ENCODE data around the gene ELK3.
A peak's percentile ranks its signal among the peaks of the same experiment; 100 is the strongest.

The ELK3 gene

GRCh38 chr12:96213869-96214268 lies 19.7 kb downstream of the ELK3 start:
- DNase-seq, result no peak

- no peak for DNase-seq
Measured at GRCh38 chr12:96215919-96216273, 21.7 kb downstream of the ELK3 start.

- DNase-seq, result no peak
Measured at GRCh38 chr12:96218989-96219678, 25.0 kb downstream of the ELK3 start.

- no peak for DNase-seq
Measured at GRCh38 chr12:96219700-96220206, 25.6 kb downstream of the ELK3 start.

- DNase-seq, result no peak
Measured at GRCh38 chr12:96220902-96221301, 26.7 kb downstream of the ELK3 start.

GRCh38 chr12:96221391-96221790 lies 27.2 kb downstream of the ELK3 start:
- no peak for DNase-seq

- no peak for DNase-seq
Measured at GRCh38 chr12:96223411-96224218, 29.4 kb downstream of the ELK3 start.

- no peak for DNase-seq
Measured at GRCh38 chr12:96224219-96224615, 30.0 kb downstream of the ELK3 start.

GRCh38 chr12:96225044-96225855 lies 31.1 kb downstream of the ELK3 start:
- no peak for DNase-seq

GRCh38 chr12:96225994-96226399 lies 31.8 kb downstream of the ELK3 start:
- DNase-seq, result no peak

GRCh38 chr12:96226401-96226800 lies 32.2 kb downstream of the ELK3 start:
- DNase-seq, result no peak

GRCh38 chr12:96226801-96227348 lies 32.7 kb downstream of the ELK3 start:
- no peak for DNase-seq

GRCh38 chr12:96227365-96228106 lies 33.4 kb downstream of the ELK3 start:
- DNase-seq, result no peak

GRCh38 chr12:96228566-96229248 lies 34.5 kb downstream of the ELK3 start:
- DNase-seq, result no peak

- no peak for DNase-seq
Measured at GRCh38 chr12:96230646-96231045, 36.5 kb downstream of the ELK3 start.

GRCh38 chr12:96233168-96233567 lies 39.0 kb downstream of the ELK3 start:
- DNase-seq, result no peak

GRCh38 chr12:96233939-96234461 lies 39.8 kb downstream of the ELK3 start:
- DNase-seq, result no peak

GRCh38 chr12:96234591-96235483 lies 40.7 kb downstream of the ELK3 start:
- DNase-seq, result no peak

- no peak for DNase-seq
Measured at GRCh38 chr12:96235484-96235826, 41.3 kb downstream of the ELK3 start.

GRCh38 chr12:96236221-96236822 lies 42.1 kb downstream of the ELK3 start:
- DNase-seq, result peak; percentile 59
